AG04450 (cell line): ENCODE measurements around the gene NPAS3. TPM values are rescaled to one million over a fixed set of nuclear protein-coding genes. Genes with fewer than 3 reads are reported as not detected.

Experiments
- CTCF ChIA-PET: fragments of 300-600, 350-600 bp; formaldehyde crosslinking; extraction: SDS; loops from one replicate; lab custom pipeline; 2022; ENCODE audit warnings: antibody characterized with exemption, inconsistent platforms; lab: Charles Lee
- POLR2A ChIA-PET: fragments of 350-600 bp; formaldehyde crosslinking; extraction: SDS; loops from one replicate; lab custom pipeline; 2021; ENCODE audit warnings: antibody characterized with exemption, inconsistent platforms; lab: Yijun Ruan, JAX
- DNase-seq: peaks from one replicate; pipeline ENCODE4 v3.0.0-alpha.2; 2011; ENCODE audit warnings: low read depth, low spot score
- H3K27ac ChIP-seq: one replicate; pipeline ENCODE4 v1.5.1; 2012; ENCODE audit warnings: low read depth, low read length, control low read depth
- H3K27me3 ChIP-seq: one replicate; pipeline ENCODE4 v1.6.0; 2012; ENCODE audit warnings: low read length; ENCODE audit not compliant: control insufficient read depth, insufficient read depth
- H3K4me3 ChIP-seq: 2 replicates; pipeline ENCODE4 v1.5.1; 2011; ENCODE audit warnings: mild to moderate bottlenecking, low read depth, low read length, control low read depth
- H3K9me3 ChIP-seq: 2 replicates; pipeline ENCODE4 v1.5.1; 2012; ENCODE audit warnings: low read length; ENCODE audit not compliant: control insufficient read depth, insufficient read depth
- CTCF ChIP-seq: IDR thresholded peaks from 2 replicates; pipeline ENCODE4 v1.5.1; 2011; ENCODE audit warnings: low read depth, low read length, control low read depth, inconsistent platforms
- polyA plus RNA-seq: library from polyadenylated mRNA; depleted of rRNA; stranded (reverse); fragments of >200 nt; gene quantifications from 2 replicates; pipeline ENCODE4 v1.2.3, GENCODE V29; 2011

Gene NPAS3
- polyA plus RNA-seq, 1 experiment = not detected

GRCh38 chr14:33767586-33768457 is 829.1 kb downstream of the NPAS3 start:
- ChIA-PET POLR2A (no interaction called here), CTCF (interaction anchor here (0.7 to 1.3 kb wide), 3 partner anchors 25 to 1191 kb away, joined by 3 to 8 read pairs (median 5); no protein-coding TSS in a partner anchor)
- DNase-seq = no peak
- Histone ChIP-seq H3K9me3 (no peaks in the 10 kb centered on the region), H3K4me3 (no peak overlapping the region), H3K27ac (no peak overlapping the region), H3K27me3 (no peaks in the 10 kb centered on the region)
- TF ChIP-seq CTCF = no peak

GRCh38 chr14:33768458-33768830 is 829.8 kb downstream of the NPAS3 start:
- Histone ChIP-seq H3K4me3 (no peak overlapping the region), H3K9me3 (no peaks in the 10 kb centered on the region), H3K27ac (no peak overlapping the region), H3K27me3 (no peaks in the 10 kb centered on the region)
- TF ChIP-seq CTCF = no peak
- ChIA-PET CTCF (interaction anchor here (1.3 kb wide), 1 partner anchor 24 kb away, joined by 5 read pairs; no protein-coding TSS in a partner anchor), POLR2A (no interaction called here)
- no peak for DNase-seq

- no peak for TF ChIP-seq CTCF
- no peak for DNase-seq
- Histone ChIP-seq H3K4me3 (no peak overlapping the region), H3K27ac (no peak overlapping the region), H3K9me3 (no peaks in the 10 kb centered on the region), H3K27me3 (no peaks in the 10 kb centered on the region)
- POLR2A ChIA-PET = no interaction called here
- CTCF ChIA-PET = interaction anchor here (2.5 kb wide), 1 partner anchor 19 kb away, joined by 12 read pairs; no protein-coding TSS in a partner anchor
Observed at GRCh38 chr14:33773205-33774030, 834.7 kb downstream of the NPAS3 start.

- Histone ChIP-seq H3K9me3 (no peaks in the 10 kb centered on the region), H3K27ac (no peak overlapping the region), H3K4me3 (no peak overlapping the region), H3K27me3 (no peaks in the 10 kb centered on the region)
- ChIA-PET POLR2A (no interaction called here), CTCF (no interaction called here)
- DNase-seq = no peak
- TF ChIP-seq CTCF = no peak
Observed at GRCh38 chr14:33774161-33774560, 835.5 kb downstream of the NPAS3 start.
